ENCODE measurements around the gene DNAJA3.

GRCh38 chr16:4411684-4412083, 14.0 kb upstream of the DNAJA3 start:
- no peak for TF ChIP-seq EZH2 (IDR thresholded peaks at IDR 0.05)
- TF ChIP-seq CTCF (IDR thresholded peaks at IDR 0.05), result no peak
